ENCODE data around the gene S100A5. TPM values are rescaled to one million over a fixed set of nuclear protein-coding genes. Genes with fewer than 3 reads are reported as not detected.
A peak's percentile ranks its signal among the peaks of the same experiment; 100 is the strongest.

Gene S100A5
- total RNA-seq, 4 donors from 2014 or later, result 0.98 TPM; not detected in 3

GRCh38 chr1:153550398-153550758 is 9.6 kb upstream of the S100A5 start:
- Histone ChIP-seq H3K4me1 (peaks cover 47 to 78% (median 75%) of the 10 kb centered on the region in 4 donors), H3K36me3 (no peaks in the 10 kb centered on the region), H3K27ac (replicated peaks in 1 of 4) (peak overlapping the region; percentile 37 to 71 (median 64)), H3K27me3 (no peaks in the 10 kb centered on the region), H3K9me3 (no peaks in the 10 kb centered on the region), H3K4me3 (no peak overlapping the region)
- TF ChIP-seq EP300 (IDR thresholded peaks at IDR 0.05) (no peak), CTCF (IDR thresholded peaks at IDR 0.05) (no peak), POLR2AphosphoS5 (IDR thresholded peaks at IDR 0.05) (no peak), POLR2A (IDR thresholded peaks at IDR 0.05; ENCODE audit: low read depth) (no peak)
- WGBS, result 89% methylated on average over 4 of the region's 4 CpGs
- intact Hi-C loops (cut with DNase I), result no loop called here
- DNase-seq (ENCODE audit: extremely low spot score), result no peak

- H3K36me3 ChIP-seq, result no peaks in the 10 kb centered on the region
- DNase-seq (ENCODE audit: extremely low spot score), result no peak
- intact Hi-C loops (cut with DNase I), result no loop called here
- H3K9me3 ChIP-seq, result no peaks in the 10 kb centered on the region
- peaks cover 52 to 81% (median 79%) of the 10 kb centered on the region in 4 donors for H3K4me1 ChIP-seq
- H3K27me3 ChIP-seq, result no peaks in the 10 kb centered on the region
- 86% methylated on average over 4 of the region's 6 CpGs for WGBS
- peak overlapping the region; percentile 29 to 71 (median 64) for H3K27ac ChIP-seq (replicated peaks in 1 of 4)
- TF ChIP-seq POLR2A (IDR thresholded peaks at IDR 0.05; ENCODE audit: low read depth) (no peak), EP300 (IDR thresholded peaks at IDR 0.05) (no peak), POLR2AphosphoS5 (IDR thresholded peaks at IDR 0.05) (no peak), CTCF (IDR thresholded peaks at IDR 0.05) (no peak)
- H3K4me3 ChIP-seq, result no peak overlapping the region
Observed at GRCh38 chr1:153549741-153550397, 9.1 kb upstream of the S100A5 start.

GRCh38 chr1:153548722-153549688 is 8.3 kb upstream of the S100A5 start, which contains the start of gene S100A3:
Gene S100A3 (minus strand): TSS chr1:153549258. CDS start chr1:153548485, 773 bp downstream.
- TF ChIP-seq POLR2A (IDR thresholded peaks at IDR 0.05; ENCODE audit: low read depth) (no peak), POLR2AphosphoS5 (IDR thresholded peaks at IDR 0.05) (peak; percentile 52 to 66)
- WGBS, result 59% methylated on average over 14 of the region's 14 CpGs
- Histone ChIP-seq H3K27me3 (no peaks in the 10 kb centered on the region), H3K4me1 (peaks cover 55 to 81% (median 79%) of the 10 kb centered on the region in 4 donors), H3K27ac (replicated peaks in 1 of 4) (peak within 1 kb of the TSS; percentile 29 to 71 (median 65)), H3K36me3 (peaks cover 0 to 4% (median 0%) of the 10 kb centered on the region in 4 donors), H3K9me3 (no peaks in the 10 kb centered on the region), H3K4me3 (no peak within 1 kb of the TSS)
- DNase-seq (ENCODE audit: extremely low spot score), result no peak
- intact Hi-C loops (cut with DNase I), result no loop called here

- no peaks in the 10 kb centered on the region for H3K27me3 ChIP-seq
- peaks cover 0 to 10% (median 0%) of the 10 kb centered on the region in 4 donors for H3K36me3 ChIP-seq
- peaks cover 52 to 81% (median 79%) of the 10 kb centered on the region in 4 donors for H3K4me1 ChIP-seq
- no peak overlapping the region for H3K4me3 ChIP-seq
- 76% methylated on average over 11 of the region's 19 CpGs for WGBS
- intact Hi-C loops (cut with DNase I), result no loop called here
- TF ChIP-seq EP300 (IDR thresholded peaks at IDR 0.05) (no peak), POLR2AphosphoS5 (IDR thresholded peaks at IDR 0.05) (no peak), POLR2A (IDR thresholded peaks at IDR 0.05; ENCODE audit: low read depth) (no peak), CTCF (IDR thresholded peaks at IDR 0.05) (no peak)
- DNase-seq (ENCODE audit: extremely low spot score), result no peak
- H3K27ac ChIP-seq (replicated peaks in 1 of 4), result peak overlapping the region; percentile 72 to 86 (median 80)
- H3K9me3 ChIP-seq, result no peaks in the 10 kb centered on the region
Observed at GRCh38 chr1:153547560-153548551, 7.1 kb upstream of the S100A5 start.
